Smooth muscle cell (in vitro differentiated cells): ENCODE results near the gene MX1. TPM values are rescaled to one million over a fixed set of nuclear protein-coding genes. Genes with fewer than 3 reads are reported as not detected.
A peak's percentile ranks its signal among the peaks of the same experiment; 100 is the strongest.

Experiments
- DNase-seq: peaks from one replicate; lab custom pipeline; 2025; ENCODE audit not compliant: unreplicated experiment; lab: John Stamatoyannopoulos, UW
- H2AFZ ChIP-seq: fragments of 200-600 bp; sonication (generic); 2 replicates; pipeline ENCODE4 v1.6.0; 2016; ENCODE audit warnings: antibody characterized with exemption, low read depth, mild to moderate bottlenecking
- H3F3A ChIP-seq: fragments of 200-600 bp; sonication (generic); 2 replicates; pipeline ENCODE4 v1.6.0; 2017; ENCODE audit warnings: antibody characterized with exemption, low read depth
- H3K27ac ChIP-seq: fragments of 200-600 bp; sonication (generic); 2 replicates; pipeline ENCODE4 v1.5.1; 2016; ENCODE audit warnings: low read depth, mild to moderate bottlenecking
- H3K27me3 ChIP-seq: fragments of 200-600 bp; sonication (generic); 2 replicates; pipeline ENCODE4 v1.6.1; 2016; ENCODE audit warnings: low read depth, mild to moderate bottlenecking
- H3K36me3 ChIP-seq: fragments of 200-600 bp; sonication (generic); 2 replicates; pipeline ENCODE4 v1.5.1; 2016; ENCODE audit warnings: low read depth
- H3K4me1 ChIP-seq: fragments of 200-600 bp; sonication (generic); 2 replicates; pipeline ENCODE4 v1.5.1; 2016; ENCODE audit warnings: low read depth
- H3K4me2 ChIP-seq: fragments of 200-600 bp; sonication (generic); 2 replicates; pipeline ENCODE4 v1.6.0; 2016; ENCODE audit warnings: mild to moderate bottlenecking
- H3K4me3 ChIP-seq: fragments of 200-600 bp; sonication (generic); 2 replicates; pipeline ENCODE4 v1.5.1; 2016; ENCODE audit warnings: mild to moderate bottlenecking
- H3K79me2 ChIP-seq: fragments of 200-600 bp; sonication (generic); 2 replicates; pipeline ENCODE4 v1.6.0; 2016; ENCODE audit warnings: low read depth, mild to moderate bottlenecking
- H3K9ac ChIP-seq: fragments of 200-600 bp; sonication (generic); 2 replicates; pipeline ENCODE4 v1.6.0; 2016; ENCODE audit warnings: low read depth
- H3K9me3 ChIP-seq: fragments of 200-600 bp; sonication (generic); replicated peaks from 2 replicates; pipeline ENCODE4 v1.5.1; 2016; ENCODE audit warnings: low read depth
- H4K20me1 ChIP-seq: fragments of 200-600 bp; sonication (generic); 2 replicates; pipeline ENCODE4 v1.6.0; 2016; ENCODE audit warnings: low read depth
- CTCF ChIP-seq: fragments of 200-600 bp; sonication (generic); IDR thresholded peaks from 2 replicates; pipeline ENCODE4 v1.5.1; 2017; ENCODE audit warnings: borderline replicate concordance, mild to moderate bottlenecking, antibody characterized with exemption; ENCODE audit not compliant: insufficient read depth, poor library complexity, severe bottlenecking
- WGBS: methylation state at CpG from one replicate; pipeline ENCODE4 v1.1.7; 2016; ENCODE audit warnings: low lambda C conversion rate; 5-methylcytosine and 5-hydroxymethylcytosine counted together
- polyA plus RNA-seq: library from polyadenylated mRNA; unstranded; fragments of >200 nt; fragmentation: Nextera tagmentation; extraction: Ambion mirVana; gene quantifications from 2 replicates; pipeline ENCODE4 v1.2.1, GENCODE V29; 2016
- total RNA-seq: library from RNA; depleted of rRNA; stranded (reverse); fragments of >200 nt; gene quantifications from 2 replicates; pipeline ENCODE4 v1.2.3, GENCODE V29; 2014

MX1 gene
- total and polyA plus RNA-seq, 2 experiments from 2014 or later = 1.3 to 3.5 TPM

- Histone ChIP-seq H3K4me1 (no peaks in the 10 kb centered on the region), H3K79me2 (no peaks in the 10 kb centered on the region), H4K20me1 (no peaks in the 10 kb centered on the region), H3F3A (no peaks in the 10 kb centered on the region), H3K27me3 (peaks cover 57% of the 10 kb centered on the region), H3K36me3 (no peaks in the 10 kb centered on the region), H3K4me3 (peak overlapping the region; percentile 69), H3K27ac (no peak overlapping the region), H2AFZ (no peak overlapping the region), H3K9me3 (no peaks in the 10 kb centered on the region), H3K9ac (no peak overlapping the region), H3K4me2 (peak overlapping the region; percentile 92)
- 76% methylated on average over 7 of the region's 7 CpGs for WGBS
- TF ChIP-seq CTCF = no peak
- no peak for DNase-seq
Measured at GRCh38 chr21:41425588-41425953, 468 bp upstream of the MX1 start.

- peak overlapping the region; percentile 82 for H2AFZ ChIP-seq
- WGBS = 42% methylated on average over 40 of the region's 41 CpGs
Measured at GRCh38 chr21:41426676-41427404, 801 bp downstream of the MX1 start.

GRCh38 chr21:41427556-41427955, 1.5 kb downstream of the MX1 start:
- 88% methylated on average over 8 of the region's 8 CpGs for WGBS
- no peaks in the 10 kb centered on the region for H4K20me1 ChIP-seq

More at GRCh38 chr21:41426676-41427404, 801 bp downstream of the MX1 start:
- Histone ChIP-seq H3K79me2 (no peaks in the 10 kb centered on the region), H3K4me2 (peak overlapping the region; percentile 92), H3K27me3 (peaks cover 59% of the 10 kb centered on the region), H3K27ac (no peak overlapping the region), H3F3A (no peaks in the 10 kb centered on the region), H3K4me3 (peak overlapping the region; percentile 69), H3K4me1 (no peaks in the 10 kb centered on the region), H3K9ac (no peak overlapping the region), H3K36me3 (no peaks in the 10 kb centered on the region), H4K20me1 (no peaks in the 10 kb centered on the region), H3K9me3 (no peaks in the 10 kb centered on the region)
- DNase-seq = no peak
- TF ChIP-seq CTCF = no peak

More at GRCh38 chr21:41427556-41427955, 1.5 kb downstream of the MX1 start:
- no peaks in the 10 kb centered on the region for H3F3A ChIP-seq
- no peaks in the 10 kb centered on the region for H3K4me1 ChIP-seq
- H3K27ac ChIP-seq = no peak overlapping the region
- H3K9ac ChIP-seq = no peak overlapping the region
- no peaks in the 10 kb centered on the region for H3K36me3 ChIP-seq
- no peaks in the 10 kb centered on the region for H3K79me2 ChIP-seq
- no peak overlapping the region for H3K4me2 ChIP-seq
- H3K27me3 ChIP-seq = peaks cover 59% of the 10 kb centered on the region
- H3K9me3 ChIP-seq = no peaks in the 10 kb centered on the region
- no peak overlapping the region for H2AFZ ChIP-seq
- DNase-seq = no peak
- no peak for TF ChIP-seq CTCF
- H3K4me3 ChIP-seq = no peak overlapping the region
